ENCODE results near the gene ZNF175.

DNA sequence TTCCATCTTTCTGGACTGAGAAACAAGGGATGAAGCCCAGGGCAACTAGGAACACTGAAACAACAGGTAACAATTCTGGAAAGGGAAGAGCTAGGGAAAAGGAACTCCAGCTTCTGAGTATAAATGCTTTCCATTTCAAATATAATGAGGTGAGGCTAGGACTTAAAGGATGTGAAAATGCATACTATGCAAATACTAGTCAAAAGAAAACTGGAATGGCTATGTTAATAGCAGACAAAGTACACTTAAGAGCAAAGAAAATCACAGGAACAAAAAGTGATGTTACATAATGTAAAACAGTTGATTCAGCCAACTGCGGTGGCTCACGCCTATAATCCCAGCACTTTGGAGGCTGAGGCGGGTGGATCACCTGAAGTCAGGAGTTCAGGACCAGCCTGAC, 69.3 kb downstream of the ZNF175 start:
- TF ChIP-seq, protein P1, sequence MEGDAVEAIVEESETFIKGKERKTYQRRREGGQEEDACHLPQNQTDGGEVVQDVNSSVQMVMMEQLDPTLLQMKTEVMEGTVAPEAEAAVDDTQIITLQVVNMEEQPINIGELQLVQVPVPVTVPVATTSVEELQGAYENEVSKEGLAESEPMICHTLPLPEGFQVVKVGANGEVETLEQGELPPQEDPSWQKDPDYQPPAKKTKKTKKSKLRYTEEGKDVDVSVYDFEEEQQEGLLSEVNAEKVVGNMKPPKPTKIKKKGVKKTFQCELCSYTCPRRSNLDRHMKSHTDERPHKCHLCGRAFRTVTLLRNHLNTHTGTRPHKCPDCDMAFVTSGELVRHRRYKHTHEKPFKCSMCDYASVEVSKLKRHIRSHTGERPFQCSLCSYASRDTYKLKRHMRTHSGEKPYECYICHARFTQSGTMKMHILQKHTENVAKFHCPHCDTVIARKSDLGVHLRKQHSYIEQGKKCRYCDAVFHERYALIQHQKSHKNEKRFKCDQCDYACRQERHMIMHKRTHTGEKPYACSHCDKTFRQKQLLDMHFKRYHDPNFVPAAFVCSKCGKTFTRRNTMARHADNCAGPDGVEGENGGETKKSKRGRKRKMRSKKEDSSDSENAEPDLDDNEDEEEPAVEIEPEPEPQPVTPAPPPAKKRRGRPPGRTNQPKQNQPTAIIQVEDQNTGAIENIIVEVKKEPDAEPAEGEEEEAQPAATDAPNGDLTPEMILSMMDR (IDR thresholded peaks at IDR 0.05; ENCODE audit: insufficient read depth, low read depth, low read length): no peak
- no peak for TF ChIP-seq EZH2 (IDR thresholded peaks at IDR 0.05; ENCODE audit: insufficient read depth, low read length)
